Activated CD8-positive, alpha-beta T cell treated with anti-CD3 and anti-CD28 coated beads, Interleukin-2, amount 10 ng/mL, durations not matched to agents 7 days and 5 days (primary cell): ENCODE results near the gene MTG1. TPM values are rescaled to one million over a fixed set of nuclear protein-coding genes. Genes with fewer than 3 reads are reported as not detected.
"Not testable (repeated sequence)": the region's sequence is repeated elsewhere in the genome, so short reads cannot be mapped to it uniquely, and the experiment has no call there.

ENCODE experiments used
- ATAC-seq: fragments of 150-1000 bp; cut with Tn5 transposase; one replicate; pipeline ENCODE4 v1.10.0; 2021; ENCODE audit warnings: moderate library complexity
- CTCF ChIA-PET: fragments of 350-600 bp; sonication (Branson Sonifier 250); formaldehyde crosslinking; loops from one replicate; lab custom pipeline; 2021; ENCODE audit warnings: antibody characterized with exemption; lab: Charles Lee
- POLR2A ChIA-PET: fragments of 350-600 bp; sonication (Branson Sonifier 250); formaldehyde crosslinking; loops from one replicate; lab custom pipeline; 2021; ENCODE audit warnings: antibody characterized with exemption; lab: Charles Lee
- DNase-seq: peaks from one replicate; pipeline ENCODE4 v3.0.0-alpha.2; 2020
- H3K27ac Mint-ChIP-seq: one replicate; pipeline ENCODE4 v1.8.0; 2021; ENCODE audit warnings: mild to moderate bottlenecking, mixed read lengths
- H3K27me3 Mint-ChIP-seq: one replicate; pipeline ENCODE4 v1.8.0; 2021; ENCODE audit warnings: low read depth, mixed read lengths
- H3K36me3 Mint-ChIP-seq: one replicate; pipeline ENCODE4 v1.8.0; 2021; ENCODE audit warnings: low read depth, mixed read lengths
- H3K4me1 Mint-ChIP-seq: one replicate; pipeline ENCODE4 v1.8.0; 2021; ENCODE audit warnings: low read depth, mixed read lengths
- H3K4me3 Mint-ChIP-seq: one replicate; pipeline ENCODE4 v1.8.0; 2021; ENCODE audit warnings: mild to moderate bottlenecking, mixed read lengths
- H3K9me3 Mint-ChIP-seq: one replicate; pipeline ENCODE4 v1.8.0; 2022; ENCODE audit warnings: mixed read lengths; ENCODE audit not compliant: insufficient read depth
- total RNA-seq, 2 experiments: library from RNA; stranded (reverse); gene quantifications; one replicate each; pipeline ENCODE4 v1.2.3, GENCODE V29; 2021

The MTG1 gene
- total RNA-seq, 2 experiments from 2014 or later, result 51.8 to 54.8 TPM

DNA sequence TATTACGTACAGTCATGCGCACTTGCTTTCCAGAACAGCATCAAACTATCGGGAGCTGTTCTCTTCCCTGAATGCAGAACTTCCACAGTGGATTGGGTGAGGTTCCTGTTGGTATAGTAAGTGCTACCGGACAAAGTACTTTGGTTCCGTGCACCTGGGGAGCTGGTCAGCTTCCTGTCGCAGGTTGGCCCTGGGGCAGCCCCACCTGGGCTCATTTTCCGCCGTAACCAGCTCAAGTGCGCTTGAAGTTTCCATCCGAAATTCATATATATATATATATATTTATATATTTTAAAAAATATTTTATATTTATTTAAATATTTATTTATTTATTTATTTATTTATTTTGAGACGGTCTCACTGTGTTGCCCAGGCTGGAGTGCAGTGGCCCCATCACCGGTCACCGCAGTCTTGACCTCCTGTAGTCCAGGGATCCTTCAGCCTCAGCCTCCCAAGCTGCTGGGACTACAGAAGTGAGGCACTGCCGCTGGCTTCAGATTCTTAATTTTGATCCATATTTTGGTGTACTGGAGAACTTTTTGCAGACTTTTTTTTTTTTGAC, 66.3 kb downstream of the MTG1 start:
- ChIA-PET POLR2A (interaction anchor here (0.6 kb wide), 1 partner anchor 15 kb away, joined by 6 read pairs; no protein-coding TSS in a partner anchor), CTCF (no interaction called here)
- Mint-ChIP-seq H3K4me1 (no peaks in the 10 kb centered on the region), H3K27me3 (no peaks in the 10 kb centered on the region), H3K36me3 (no peaks in the 10 kb centered on the region), H3K9me3 (no peaks in the 10 kb centered on the region), H3K27ac (no peak overlapping the region), H3K4me3 (no peak overlapping the region)
- DNase-seq (no peak), ATAC-seq (no peak)

DNA sequence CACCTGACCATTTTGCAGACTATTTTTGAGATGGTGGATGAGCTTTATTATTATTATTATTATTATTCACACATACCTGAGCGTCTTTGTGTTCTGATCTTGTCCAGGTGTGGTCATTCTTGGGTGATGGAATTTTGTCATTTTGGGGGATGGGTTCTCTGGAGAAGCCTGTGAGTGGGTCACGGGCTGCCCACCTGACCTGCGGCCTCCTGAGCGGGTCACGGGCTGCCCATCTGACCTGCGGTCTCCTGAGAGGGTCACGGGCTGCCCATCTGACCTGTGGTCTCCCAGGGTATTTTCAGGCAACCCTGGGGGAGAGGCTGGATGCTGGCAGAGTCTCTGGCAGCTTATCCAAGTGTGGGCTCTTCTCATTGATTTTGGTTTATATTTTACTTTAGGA, 67.1 kb downstream of the MTG1 start:
- no peak for DNase-seq
- H3K9me3 Mint-ChIP-seq, result no peaks in the 10 kb centered on the region
- no peak for ATAC-seq
- no peaks in the 10 kb centered on the region for H3K27me3 Mint-ChIP-seq
- POLR2A ChIA-PET, result interaction anchor here (0.5 to 0.6 kb wide), 2 partner anchors 14 to 142 kb away, joined by 3 to 6 read pairs; no protein-coding TSS in a partner anchor
- H3K4me3 Mint-ChIP-seq, result no peak overlapping the region
- H3K27ac Mint-ChIP-seq, result no peak overlapping the region
- H3K4me1 Mint-ChIP-seq, result no peaks in the 10 kb centered on the region
- H3K36me3 Mint-ChIP-seq, result no peaks in the 10 kb centered on the region
- CTCF ChIA-PET, result no interaction called here

DNA sequence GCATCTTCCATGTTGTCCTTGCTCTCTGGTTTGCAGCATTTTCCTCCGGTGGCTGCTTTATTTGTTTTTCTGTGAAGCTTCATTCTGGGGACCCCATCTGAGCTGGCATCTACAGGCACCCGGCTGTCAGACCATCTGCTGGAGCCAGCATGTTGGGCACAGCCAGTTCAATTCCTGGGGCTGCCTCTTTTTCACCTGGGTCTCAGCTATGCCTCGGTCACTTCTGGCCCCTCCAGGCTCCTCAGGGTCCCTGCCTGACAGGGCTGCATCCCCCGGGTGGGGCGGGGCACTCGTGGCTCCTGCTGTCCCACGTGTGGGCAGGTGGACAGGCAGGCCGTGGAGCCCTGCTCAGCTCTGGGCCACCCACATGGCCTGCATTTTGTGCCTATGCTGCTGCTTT, 67.9 kb downstream of the MTG1 start:
- CTCF ChIA-PET, result no interaction called here
- Mint-ChIP-seq H3K4me1 (no peaks in the 10 kb centered on the region), H3K36me3 (no peaks in the 10 kb centered on the region), H3K4me3 (no peak overlapping the region), H3K27ac (no peak overlapping the region), H3K27me3 (no peaks in the 10 kb centered on the region), H3K9me3 (no peaks in the 10 kb centered on the region)
- ATAC-seq (no peak), DNase-seq (no peak)
- POLR2A ChIA-PET, result no interaction called here

DNA sequence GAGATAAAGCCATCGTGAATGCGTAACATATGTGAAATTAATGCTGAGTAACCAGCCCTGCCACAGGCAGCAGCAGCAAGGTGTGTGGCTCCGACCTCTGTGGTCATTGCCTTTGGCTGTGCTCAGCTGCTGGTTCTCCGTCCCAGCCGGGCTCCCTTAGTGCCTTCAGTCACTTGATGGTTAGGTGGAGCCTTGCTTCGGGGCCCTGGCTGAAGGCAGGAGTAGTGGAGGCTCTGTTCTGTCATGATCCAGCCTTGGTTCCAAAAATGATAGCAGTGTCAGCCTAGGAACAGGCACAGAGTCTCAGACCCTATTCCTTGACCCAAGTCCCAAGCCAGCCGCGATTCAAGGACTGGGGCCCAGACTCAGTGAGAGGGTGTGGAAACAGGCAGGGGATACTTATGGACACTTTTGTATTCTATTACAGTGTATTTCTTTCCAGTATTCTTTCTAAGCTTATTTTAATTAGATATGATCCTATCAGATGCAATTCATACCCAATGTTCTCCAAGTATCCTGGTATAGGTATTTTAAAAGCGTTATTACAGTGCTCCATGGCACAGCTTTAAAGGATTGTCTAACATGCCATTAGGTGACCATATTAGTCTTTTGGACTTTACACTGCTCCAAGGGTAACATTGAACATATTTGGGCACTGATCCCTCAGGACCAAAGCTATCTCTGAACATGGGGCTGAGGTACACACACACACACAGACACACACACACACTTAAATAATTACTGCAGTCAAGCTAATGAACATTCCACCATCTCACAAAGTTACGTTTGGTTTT, 68.8 kb downstream of the MTG1 start:
- ChIA-PET POLR2A (no interaction called here), CTCF (no interaction called here)
- DNase-seq (no peak), ATAC-seq (no peak)
- H3K36me3 Mint-ChIP-seq, result no peaks in the 10 kb centered on the region
- H3K4me1 Mint-ChIP-seq, result no peaks in the 10 kb centered on the region
- no peak overlapping the region for H3K4me3 Mint-ChIP-seq
- H3K9me3 Mint-ChIP-seq, result no peaks in the 10 kb centered on the region
- no peak overlapping the region for H3K27ac Mint-ChIP-seq
- H3K27me3 Mint-ChIP-seq, result no peaks in the 10 kb centered on the region

DNA sequence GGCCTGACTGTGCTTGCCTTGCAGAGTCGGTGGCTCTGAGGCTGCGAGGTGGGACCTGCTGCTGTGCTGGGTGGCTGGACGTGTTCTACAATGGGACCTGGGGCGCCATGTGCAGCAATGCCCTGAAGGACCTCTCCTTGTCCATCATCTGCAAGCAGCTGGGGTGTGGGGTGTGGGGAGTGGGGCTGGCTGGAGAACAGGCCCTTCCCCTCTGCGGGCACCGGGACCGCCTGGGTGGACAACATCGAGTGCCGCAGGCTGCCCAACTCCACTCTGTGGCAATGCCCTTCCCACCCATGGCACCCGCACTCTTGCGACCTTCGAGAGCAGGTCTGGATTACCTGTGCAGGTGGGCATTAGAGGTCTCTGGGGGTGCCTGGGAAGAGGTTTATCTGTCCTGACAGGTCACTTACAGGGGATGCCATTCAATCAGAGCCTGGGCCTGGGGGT, 70.7 kb downstream of the MTG1 start:
- DNase-seq, result peak; percentile 12
- CTCF ChIA-PET, result interaction anchor here (3.0 kb wide), 1 partner anchor 26 kb away, joined by 11 read pairs; no protein-coding TSS in a partner anchor
- H3K9me3 Mint-ChIP-seq, result no peaks in the 10 kb centered on the region
- H3K36me3 Mint-ChIP-seq, result peaks cover 4% of the 10 kb centered on the region
- H3K27ac Mint-ChIP-seq, result no peak overlapping the region
- ATAC-seq, result no peak
- no peaks in the 10 kb centered on the region for H3K4me1 Mint-ChIP-seq
- H3K27me3 Mint-ChIP-seq, result no peaks in the 10 kb centered on the region
- POLR2A ChIA-PET, result no interaction called here
- H3K4me3 Mint-ChIP-seq, result no peak overlapping the region

DNA sequence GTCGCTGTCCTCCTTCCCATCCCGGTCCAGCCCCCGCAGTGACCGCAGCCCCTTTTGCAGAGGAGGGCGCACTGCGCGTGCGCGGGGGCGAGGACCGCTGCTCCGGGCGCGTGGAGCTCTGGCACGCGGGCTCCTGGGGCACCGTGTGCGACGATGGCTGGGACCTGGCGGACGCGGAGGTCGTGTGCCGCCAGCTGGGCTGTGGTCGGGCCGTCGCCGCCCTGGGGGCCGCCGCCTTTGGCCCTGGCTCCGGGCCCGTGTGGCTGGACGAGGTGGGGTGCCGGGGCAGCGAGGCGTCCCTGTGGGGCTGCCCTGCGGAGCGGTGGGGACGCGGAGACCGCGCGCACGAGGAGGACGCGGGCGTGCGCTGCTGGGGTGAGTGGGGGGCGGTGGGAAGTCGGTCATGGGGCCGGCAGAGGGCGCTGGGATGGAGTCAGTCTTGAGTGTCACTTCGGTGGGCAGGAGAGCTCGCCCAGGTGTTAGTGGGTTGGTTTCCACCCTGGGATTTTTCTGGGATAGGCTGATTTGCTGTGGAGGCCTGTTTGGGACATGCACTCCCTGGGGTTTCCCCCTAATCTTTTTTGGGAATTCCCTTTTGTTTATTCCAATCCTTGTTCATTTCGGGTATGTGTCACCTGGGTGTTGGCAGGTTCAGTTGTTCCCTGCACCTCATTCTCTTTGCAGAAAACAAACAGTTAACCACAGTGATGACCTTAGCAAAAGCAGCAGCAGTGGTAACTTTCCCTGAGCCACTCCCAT, 71.4 kb downstream of the MTG1 start:
- Mint-ChIP-seq H3K27me3 (no peaks in the 10 kb centered on the region), H3K27ac (no peak overlapping the region), H3K4me1 (no peaks in the 10 kb centered on the region), H3K36me3 (peaks cover 4% of the 10 kb centered on the region), H3K4me3 (no peak overlapping the region), H3K9me3 (no peaks in the 10 kb centered on the region)
- CTCF ChIA-PET, result interaction anchor here (3.0 kb wide), 1 partner anchor 26 kb away, joined by 11 read pairs; no protein-coding TSS in a partner anchor
- ATAC-seq (no peak), DNase-seq (peak; percentile 3)
- POLR2A ChIA-PET, result no interaction called here

DNA sequence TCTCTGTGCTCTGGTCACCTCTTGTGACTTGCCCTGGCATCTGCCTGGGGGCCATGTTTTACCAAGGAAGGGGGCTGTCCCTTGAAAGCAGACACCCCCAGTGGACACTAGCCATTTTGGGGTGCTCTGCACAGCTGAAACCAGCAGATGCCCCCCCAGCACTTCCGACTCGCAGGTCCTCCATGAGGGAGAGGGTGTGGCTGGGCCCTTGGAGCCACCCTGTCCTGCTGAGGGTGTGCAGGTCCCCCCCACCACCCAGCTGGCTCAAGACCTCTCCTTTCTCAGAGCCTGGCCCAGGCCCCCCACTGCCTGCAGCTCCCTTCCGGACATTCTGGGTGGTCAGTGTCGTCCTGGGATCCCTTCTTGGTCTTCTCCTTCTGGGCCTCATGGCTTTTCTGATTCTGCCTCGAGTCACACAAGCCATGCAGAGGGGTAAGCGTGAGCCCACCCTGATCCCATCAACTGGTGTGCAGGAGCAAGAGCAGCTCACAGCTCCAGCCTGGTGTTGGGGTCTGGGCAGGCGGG, 72.1 kb downstream of the MTG1 start:
- peaks cover 4% of the 10 kb centered on the region for H3K36me3 Mint-ChIP-seq
- DNase-seq (peak; percentile 9), ATAC-seq (no peak)
- no peaks in the 10 kb centered on the region for H3K4me1 Mint-ChIP-seq
- ChIA-PET CTCF (interaction anchor here (3.0 kb wide), 1 partner anchor 27 kb away, joined by 11 read pairs; no protein-coding TSS in a partner anchor), POLR2A (no interaction called here)
- H3K27me3 Mint-ChIP-seq, result no peaks in the 10 kb centered on the region
- H3K9me3 Mint-ChIP-seq, result no peaks in the 10 kb centered on the region
- no peak overlapping the region for H3K4me3 Mint-ChIP-seq
- H3K27ac Mint-ChIP-seq, result no peak overlapping the region

DNA sequence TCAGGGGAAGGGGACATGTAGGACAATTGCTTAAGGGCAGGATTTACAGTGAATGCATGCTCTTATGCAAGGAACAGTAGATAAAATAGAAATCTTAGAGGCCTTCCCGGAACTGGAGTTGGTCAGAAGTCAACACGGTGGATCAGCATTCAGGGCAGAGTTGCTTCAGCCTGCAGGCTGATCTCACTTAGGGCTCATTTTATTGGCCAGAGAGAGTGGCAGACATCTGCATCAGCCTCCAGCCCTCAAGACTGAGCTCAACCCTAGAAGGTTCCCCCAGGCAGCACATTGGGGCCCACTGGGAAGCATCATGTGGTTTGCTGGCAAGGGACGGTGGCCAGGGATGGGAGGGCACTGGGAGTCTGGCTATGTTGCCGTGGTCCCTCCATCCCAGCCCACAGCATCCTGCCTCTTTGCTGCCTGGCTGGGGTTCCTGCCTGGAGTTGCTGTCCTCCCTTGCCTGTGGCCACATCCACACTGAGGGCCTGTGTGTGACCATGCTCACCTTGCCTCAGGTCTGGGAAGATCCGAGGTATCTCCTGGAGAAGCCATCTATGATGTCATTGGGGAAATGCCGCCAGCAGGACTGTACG, 72.8 kb downstream of the MTG1 start:
- H3K9me3 Mint-ChIP-seq, result no peaks in the 10 kb centered on the region
- ChIA-PET POLR2A (no interaction called here), CTCF (interaction anchor here (3.0 kb wide), 1 partner anchor 28 kb away, joined by 11 read pairs; no protein-coding TSS in a partner anchor)
- ATAC-seq, result no peak
- no peak overlapping the region for H3K4me3 Mint-ChIP-seq
- peak; percentile 18 for DNase-seq
- peaks cover 4% of the 10 kb centered on the region for H3K36me3 Mint-ChIP-seq
- no peaks in the 10 kb centered on the region for H3K4me1 Mint-ChIP-seq
- H3K27me3 Mint-ChIP-seq, result no peaks in the 10 kb centered on the region
- no peak overlapping the region for H3K27ac Mint-ChIP-seq

DNA sequence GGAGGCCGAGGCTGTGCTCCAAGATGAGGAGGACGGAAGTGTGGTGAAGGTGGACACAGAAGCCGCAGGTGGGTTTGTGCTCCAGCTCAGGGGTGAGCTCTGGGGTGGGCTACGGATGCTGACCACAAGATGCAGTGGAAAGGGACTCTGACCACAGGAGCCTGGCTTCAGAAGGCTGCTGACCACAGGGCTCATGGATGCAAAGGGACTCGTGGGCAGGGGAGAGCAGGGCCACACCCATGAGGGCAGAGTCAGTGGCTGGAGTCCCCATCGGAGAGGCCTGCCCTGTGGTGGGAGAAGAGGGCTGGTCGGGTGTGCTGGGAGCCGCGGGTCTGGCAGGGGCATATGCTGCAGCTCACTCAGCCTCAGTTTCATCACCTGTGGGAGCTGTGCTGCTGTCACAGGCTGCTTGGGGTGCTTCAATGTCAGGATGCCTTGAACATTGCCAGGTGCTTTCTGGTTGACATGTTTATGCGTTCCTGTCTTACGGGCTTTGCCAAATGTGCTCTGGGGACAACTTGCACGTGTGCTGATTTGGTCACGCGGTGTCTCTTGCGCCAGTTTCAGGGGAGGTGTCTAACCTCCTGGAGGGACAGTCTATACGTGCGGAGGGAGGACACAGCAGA, 73.4 kb downstream of the MTG1 start:
- no peaks in the 10 kb centered on the region for H3K4me1 Mint-ChIP-seq
- POLR2A ChIA-PET, result no interaction called here
- CTCF ChIA-PET, result no interaction called here
- peaks cover 4% of the 10 kb centered on the region for H3K36me3 Mint-ChIP-seq
- peak; percentile 18 for DNase-seq
- H3K4me3 Mint-ChIP-seq, result no peak overlapping the region
- no peak for ATAC-seq
- H3K27me3 Mint-ChIP-seq, result no peaks in the 10 kb centered on the region
- H3K27ac Mint-ChIP-seq, result no peak overlapping the region
- H3K9me3 Mint-ChIP-seq, result no peaks in the 10 kb centered on the region

DNA sequence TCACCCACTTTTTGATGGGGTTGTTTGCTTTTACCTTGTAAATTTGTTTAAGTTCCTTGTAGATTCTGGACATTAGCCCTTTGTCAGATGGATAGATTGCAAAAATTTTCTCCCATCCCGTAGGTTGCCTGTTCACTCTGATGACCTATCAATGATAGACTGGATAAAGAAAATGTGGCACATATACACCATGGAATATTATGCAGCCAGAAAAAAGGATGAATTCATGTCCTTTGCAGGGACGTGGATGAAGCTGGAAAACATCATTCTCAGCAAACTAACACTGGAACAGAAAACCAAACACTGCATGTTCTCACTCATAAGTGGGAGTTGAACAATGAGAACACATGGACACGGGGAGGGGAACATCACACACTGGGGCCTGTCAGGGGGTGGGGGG, 75.2 kb downstream of the MTG1 start:
- H3K4me3 Mint-ChIP-seq, ATAC-seq, H3K27ac Mint-ChIP-seq, CTCF ChIA-PET, POLR2A ChIA-PET, H3K36me3 Mint-ChIP-seq, H3K27me3 Mint-ChIP-seq, DNase-seq, H3K9me3 Mint-ChIP-seq: not testable (repeated sequence)
- H3K4me1 Mint-ChIP-seq, result peaks cover 13% of the 10 kb centered on the region
